SH-SY5Y (cell line): ENCODE results near the gene NKX1-2.

ENCODE experiments used
- GATA2 ChIP-seq: IDR thresholded peaks from 2 replicates; pipeline ENCODE4 v1.6.1; 2011; ENCODE audit warnings: mild to moderate bottlenecking, low read depth, low read length
- GATA3 ChIP-seq: IDR thresholded peaks from 2 replicates; pipeline ENCODE4 v1.6.1; 2011; ENCODE audit warnings: low read depth, mild to moderate bottlenecking, low read length, moderate library complexity

- no peak for TF ChIP-seq GATA2
- no peak for TF ChIP-seq GATA3
These were observed 46.3 kb upstream of the NKX1-2 start for GRCh38 chr10:124496150-124496549.
